Raji (cell line): Measurements from ENCODE around the gene SMOC2.

Experiments used
- POLR2A ChIP-seq: IDR thresholded peaks from 2 replicates; pipeline ENCODE4 v1.6.1; 2011; ENCODE audit warnings: low read depth, low read length, control low read depth; ENCODE audit not compliant: insufficient read depth

SMOC2 gene

DNA sequence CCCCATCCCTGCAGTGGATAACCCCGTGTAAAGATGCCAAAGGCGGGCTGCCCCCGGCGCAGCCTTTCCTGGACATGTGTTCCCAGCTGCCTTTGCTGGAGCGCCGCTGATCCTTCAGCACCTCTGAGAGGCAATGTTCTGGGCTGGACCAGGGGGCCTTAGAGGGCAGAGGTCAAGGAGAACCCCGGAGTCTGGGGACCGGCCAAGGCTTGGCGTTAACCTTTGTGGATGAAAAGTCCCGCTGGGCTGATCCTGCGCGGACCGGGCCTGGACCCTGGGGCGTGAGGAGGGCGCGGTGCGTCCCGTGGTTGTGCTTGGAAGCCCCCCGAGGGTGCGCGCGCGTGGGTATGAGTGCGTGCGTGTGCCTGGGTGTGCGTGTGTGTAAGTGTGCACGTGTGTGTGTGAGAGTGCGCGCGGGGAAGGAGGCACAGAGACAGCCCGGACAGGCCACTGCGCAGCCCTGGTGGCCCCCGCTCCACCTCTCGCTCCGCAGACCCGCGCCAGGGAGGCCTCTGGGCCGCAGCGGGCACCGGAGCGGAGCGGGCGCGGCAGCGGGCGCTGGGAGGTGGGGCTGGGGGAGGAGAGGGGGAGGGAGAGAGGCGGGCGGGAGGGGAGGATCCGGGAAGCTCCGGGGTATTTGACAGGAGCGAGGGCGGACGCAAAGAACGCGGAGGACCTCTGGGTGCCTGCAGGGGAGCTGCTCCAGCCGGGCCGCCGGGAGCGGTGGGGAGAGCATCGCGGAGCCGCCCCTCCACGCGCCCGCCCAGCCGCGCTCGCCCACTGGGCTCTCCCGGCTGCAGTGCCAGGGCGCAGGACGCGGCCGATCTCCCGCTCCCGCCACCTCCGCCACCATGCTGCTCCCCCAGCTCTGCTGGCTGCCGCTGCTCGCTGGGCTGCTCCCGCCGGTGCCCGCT, at the start of gene SMOC2:
Gene SMOC2 (plus strand): TSS at position 665 of the 914 bp plus-strand sequence. CDS start 187 bp downstream, at position 852.
- TF ChIP-seq POLR2A: no peak

- no peak for TF ChIP-seq POLR2A
Measured at GRCh38 chr6:168393126-168393870, 47.7 kb upstream of the SMOC2 start.

DNA sequence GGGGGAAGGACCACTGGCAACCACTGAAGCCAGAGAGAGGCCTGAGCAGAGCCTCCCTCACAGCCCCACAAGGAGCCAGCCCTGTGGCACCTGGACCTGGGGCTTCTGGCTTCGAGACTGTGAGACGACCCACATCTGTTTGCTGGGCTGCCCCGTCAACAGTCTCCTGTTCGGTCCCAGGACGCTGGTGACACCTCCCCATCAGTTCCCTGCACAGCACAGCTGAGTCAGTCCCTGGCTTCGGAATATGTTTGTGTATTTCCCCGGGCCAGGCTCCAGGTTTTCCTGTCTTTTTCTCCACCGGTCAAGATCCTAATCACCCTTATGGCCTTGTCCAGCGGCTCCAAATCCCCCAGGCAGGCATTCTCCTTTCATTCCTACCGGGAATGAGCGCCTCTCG, 46.4 kb upstream of the SMOC2 start:
- no peak for TF ChIP-seq POLR2A

GRCh38 chr6:168395983-168396382, 45.0 kb upstream of the SMOC2 start:
- no peak for TF ChIP-seq POLR2A

DNA sequence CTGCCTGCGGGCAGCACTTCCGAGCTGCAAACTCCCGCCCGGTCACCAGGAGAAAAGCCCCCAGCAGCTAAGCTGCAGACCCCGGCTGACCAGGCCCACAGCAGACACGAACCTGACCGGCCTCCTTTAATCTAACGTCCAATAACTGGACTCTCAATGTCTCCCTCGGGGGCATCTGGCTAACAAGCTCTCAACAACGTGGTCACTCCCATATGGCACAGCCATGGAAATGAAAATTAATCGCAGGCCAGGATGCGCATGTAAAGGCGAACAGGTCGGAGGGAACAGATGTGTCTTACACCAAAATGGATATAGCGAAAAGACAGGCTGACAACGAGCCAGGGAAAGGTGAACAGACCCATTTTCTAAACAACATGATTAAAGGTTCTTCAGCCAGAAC, 44.4 kb upstream of the SMOC2 start:
- TF ChIP-seq POLR2A: no peak

GRCh38 chr6:168397012-168397411, 44.0 kb upstream of the SMOC2 start:
- no peak for TF ChIP-seq POLR2A

- no peak for TF ChIP-seq POLR2A
Measured at GRCh38 chr6:168400037-168400436, 40.9 kb upstream of the SMOC2 start.

DNA sequence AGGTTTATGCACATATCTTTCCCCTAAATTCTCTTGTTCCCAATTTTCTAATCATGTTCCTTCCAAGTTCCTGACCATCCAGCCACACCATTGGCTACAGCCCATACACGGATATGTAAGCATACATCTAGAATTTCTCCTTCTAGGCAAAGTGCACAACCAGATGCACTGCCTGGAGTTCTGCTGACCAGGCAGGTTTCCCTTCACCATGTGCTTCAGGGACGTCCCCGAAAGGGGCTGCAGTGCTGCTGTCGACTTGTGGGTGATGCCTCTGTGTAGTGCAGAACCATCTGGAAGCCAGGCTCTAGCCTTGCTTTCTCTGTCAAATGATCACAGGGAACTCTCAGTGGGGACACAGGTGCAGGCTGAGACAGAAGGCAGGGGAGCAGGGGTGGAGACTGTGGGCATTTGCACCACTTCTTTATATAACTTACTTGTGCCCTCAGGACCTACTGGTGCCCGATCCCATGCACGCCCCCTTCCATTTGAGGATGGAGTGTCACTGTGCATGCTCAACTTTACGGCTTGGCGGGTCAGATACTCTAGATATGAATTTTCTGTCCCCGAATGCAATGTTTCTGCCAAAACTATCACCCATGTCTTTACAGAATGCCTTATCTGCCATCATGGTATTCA, 37.5 kb upstream of the SMOC2 start:
- no peak for TF ChIP-seq POLR2A

GRCh38 chr6:168404560-168404959, 36.4 kb upstream of the SMOC2 start:
- TF ChIP-seq POLR2A: no peak

- TF ChIP-seq POLR2A: no peak
Measured at GRCh38 chr6:168407842-168408241, 33.1 kb upstream of the SMOC2 start.

DNA sequence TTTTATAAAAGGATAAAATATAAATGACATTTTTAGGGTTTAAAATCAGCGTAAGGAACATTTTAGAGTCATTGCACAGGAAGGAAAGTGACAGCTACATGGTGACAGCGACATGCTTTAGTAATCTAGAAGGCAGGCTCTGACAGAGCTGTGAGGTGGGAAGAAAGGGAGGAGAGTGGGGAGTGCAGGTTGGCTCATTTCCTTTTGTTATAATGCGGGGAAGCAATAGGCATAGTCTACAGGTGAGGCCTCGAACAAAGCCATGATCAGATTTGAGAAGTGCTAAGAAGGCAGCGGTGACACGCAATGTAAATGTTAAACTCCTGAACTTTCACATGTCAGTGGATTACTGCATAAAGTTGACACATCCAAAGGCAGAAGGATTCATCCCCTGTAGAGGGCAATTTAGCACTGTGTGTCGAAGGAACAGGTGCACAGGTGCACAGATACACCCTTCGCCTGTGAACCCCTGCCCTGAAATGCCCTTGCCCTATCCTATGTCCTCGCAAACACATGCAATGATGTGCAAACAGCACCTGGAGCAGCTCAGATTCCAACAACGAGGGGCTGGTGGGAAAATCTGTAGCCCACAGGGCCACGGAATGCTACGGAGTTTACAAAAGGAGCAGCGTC, 32.4 kb upstream of the SMOC2 start:
- no peak for TF ChIP-seq POLR2A

- TF ChIP-seq POLR2A: no peak
Measured at GRCh38 chr6:168410035-168410434, 30.9 kb upstream of the SMOC2 start.

DNA sequence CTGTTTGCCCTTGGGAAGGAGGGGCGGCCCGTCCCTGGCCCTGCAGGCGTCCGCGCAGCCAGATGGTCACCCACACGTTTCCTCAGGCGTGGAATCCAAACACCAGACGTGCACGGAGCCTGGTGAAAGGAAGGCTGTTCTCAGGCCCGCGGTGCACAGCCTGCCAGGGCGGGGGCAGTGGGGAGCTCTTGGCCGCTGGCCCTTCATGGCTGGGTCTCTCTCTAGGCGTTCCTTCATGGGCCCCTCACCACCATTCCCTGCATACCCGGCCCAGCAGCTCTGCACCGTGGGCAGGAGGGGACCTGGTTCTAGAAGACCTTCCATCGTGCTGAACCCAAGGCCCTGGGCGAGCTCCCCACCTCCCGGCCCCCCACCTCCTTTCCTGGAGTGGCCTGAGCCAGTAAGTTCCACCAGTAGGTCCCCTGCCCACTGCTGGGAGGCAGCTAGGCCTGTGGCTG, 30.4 kb upstream of the SMOC2 start:
- TF ChIP-seq POLR2A: no peak

GRCh38 chr6:168411130-168411529, 29.9 kb upstream of the SMOC2 start:
- TF ChIP-seq POLR2A: no peak

GRCh38 chr6:168411793-168412192, 29.2 kb upstream of the SMOC2 start:
- TF ChIP-seq POLR2A: no peak
